ENCODE data around the gene CABS1. TPM values are rescaled to one million over a fixed set of nuclear protein-coding genes. Genes with fewer than 3 reads are reported as not detected.

The CABS1 gene
- total and polyA plus RNA-seq, 10 of the 15 experiments (the other 5 are each of a cell fraction or from before 2014, with no cell fraction given): not detected

GRCh38 chr4:70365479-70365878, 30.7 kb downstream of the CABS1 start (continued):
- no peak for TF ChIP-seq BMI1 (IDR thresholded peaks at IDR 0.05; ENCODE audit: borderline replicate concordance)
- TF ChIP-seq MYB (IDR thresholded peaks at IDR 0.05; ENCODE audit: borderline replicate concordance, low read depth, low read length): no peak
- TF ChIP-seq MTA2 (IDR thresholded peaks at IDR 0.05; ENCODE audit: low read depth): no peak
- TF ChIP-seq CEBPB (IDR thresholded peaks at IDR 0.05; ENCODE audit: borderline replicate concordance in 1 of 2, low read depth in 2 of 2, low read length in 2 of 2): no peak
- TF ChIP-seq EP300 (IDR thresholded peaks at IDR 0.05; ENCODE audit: borderline replicate concordance in 1 of 2, control insufficient read depth in 1 of 2, low read depth in 2 of 2, low read length in 2 of 2): peak in 1 of 2 experiments; percentile 21; a peak in 1 of 4 replicates
- TF ChIP-seq SPI1 (IDR thresholded peaks at IDR 0.05; ENCODE audit: borderline replicate concordance, insufficient read depth, low read depth, low read length): 0 out of 2 replicates have a peak, but pooled peaks have one; percentile 22

- no peaks in the 10 kb centered on the region for H3K36me3 ChIP-seq (ENCODE audit: control insufficient read depth in 2 of 2, insufficient read depth in 2 of 2, low read length in 1 of 2)
- H2AFZ ChIP-seq (ENCODE audit: control insufficient read depth, low read depth, low read length): no peak overlapping the region
- SMC1A ChIA-PET (ENCODE audit: uncharacterized antibody, unreplicated experiment): interaction anchor here (0.8 to 1.3 kb wide), 6 partner anchors 10 to 53 kb away, joined by 3 to 6 read pairs (median 4); no protein-coding TSS in a partner anchor
- H3K4me3 ChIP-seq: no peak overlapping the region
- no peaks in the 10 kb centered on the region for H3K9me3 ChIP-seq (replicated peaks; ENCODE audit: control insufficient read depth, insufficient read depth, low read length)
- TF ChIP-seq RAD21 (IDR thresholded peaks at IDR 0.05; ENCODE audit: insufficient read depth, low read depth, low read length) (no peak), FOXK2 (IDR thresholded peaks at IDR 0.05) (no peak), KLF5 (IDR thresholded peaks at IDR 0.05; ENCODE audit: partially characterized antibody) (no peak)
- no peaks in the 10 kb centered on the region for H3K27me3 ChIP-seq (replicated peaks in 1 of 2; ENCODE audit: control insufficient read depth in 2 of 2, insufficient read depth in 2 of 2, low read length in 1 of 2)
- ATAC-seq (no peak), DNase-seq (ENCODE audit: low read depth, low spot score) (no peak), FAIRE-seq (no peak)
- H3K4me2 ChIP-seq (ENCODE audit: control insufficient read depth, insufficient read depth): no peak overlapping the region
- POLR2A ChIA-PET: no interaction called here
- H3K79me2 ChIP-seq (ENCODE audit: control insufficient read depth, insufficient read depth, low read length): no peaks in the 10 kb centered on the region
- no peak overlapping the region for H3K9ac ChIP-seq (ENCODE audit: control insufficient read depth, insufficient read depth, low read length)
- H4K20me1 ChIP-seq (ENCODE audit: control insufficient read depth, insufficient read depth): no peaks in the 10 kb centered on the region
- BruUV-seq (replicated peaks): no TSS peak
- in situ Hi-C loops (cut with MboI) (no loop called here), intact Hi-C loops (cut with micrococcal nuclease; ENCODE audit: unreplicated experiment) (no loop called here)
- CTCF ChIA-PET: no interaction called here
- RAD21 ChIA-PET (ENCODE audit: unreplicated experiment): no interaction called here
- no peak overlapping the region for H3K27ac ChIP-seq (ENCODE audit: control insufficient read depth, insufficient read depth)
- H3K4me1 ChIP-seq (ENCODE audit: control insufficient read depth, insufficient read depth, low read length): no peaks in the 10 kb centered on the region
- WGBS (ENCODE audit: insufficient coverage, insufficient replicate concordance, low lambda C conversion rate, missing lambda C conversion rate): 33% methylated on average over 1 of the region's 1 CpG
Measured at GRCh38 chr4:70367813-70368212, 33.0 kb downstream of the CABS1 start.
